M059J (cell line): ENCODE results near the gene SLC34A1. TPM values are rescaled to one million over a fixed set of nuclear protein-coding genes. Genes with fewer than 3 reads are reported as not detected.
"Not testable (repeated sequence)": the region's sequence is repeated elsewhere in the genome, so short reads cannot be mapped to it uniquely, and the experiment has no call there.

Source experiments
- DNase-seq: peaks from one replicate; pipeline ENCODE4 v3.0.0-alpha.2; 2012; ENCODE audit warnings: low read depth
- total RNA-seq: library from RNA; depleted of rRNA; stranded (reverse); fragments of >200 nt; shearing (Covaris generic); gene quantifications from 2 replicates; pipeline ENCODE4 v1.2.3, GENCODE V29; 2014

SLC34A1 gene
- total RNA-seq, 1 experiment from 2014 or later = 0.02 TPM

- DNase-seq = peak; percentile 47
Measured at GRCh38 chr5:177368869-177369644, 15.2 kb upstream of the SLC34A1 start.

- DNase-seq = no peak
Measured at GRCh38 chr5:177369645-177370440, 14.4 kb upstream of the SLC34A1 start.

GRCh38 chr5:177370488-177371119 lies 13.6 kb upstream of the SLC34A1 start:
- peak; percentile 79 for DNase-seq

- DNase-seq = no peak
Measured at GRCh38 chr5:177371120-177372033, 12.9 kb upstream of the SLC34A1 start.

- DNase-seq = no peak
Measured at GRCh38 chr5:177372034-177372896, 12.0 kb upstream of the SLC34A1 start.

DNA sequence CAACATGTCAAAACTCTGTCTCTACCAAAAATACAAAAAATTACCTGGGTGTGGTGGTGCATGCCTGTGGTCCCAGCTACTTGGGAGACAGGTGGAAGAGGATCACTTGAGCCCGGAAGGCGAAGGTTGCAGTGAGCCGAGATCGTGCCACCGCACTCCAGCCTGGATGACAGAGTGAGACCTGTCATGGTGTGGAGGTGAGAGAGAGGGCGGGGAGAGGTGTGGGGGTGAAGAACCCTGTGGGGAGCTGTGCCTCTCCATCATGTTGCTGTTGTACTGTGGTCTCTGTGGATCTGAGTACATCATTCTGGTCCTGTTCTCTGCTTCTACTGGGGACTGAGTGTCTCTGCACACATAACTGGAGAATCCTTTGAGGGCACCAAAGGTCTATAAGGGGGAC lies 11.3 kb upstream of the SLC34A1 start:
- DNase-seq = no peak

DNA sequence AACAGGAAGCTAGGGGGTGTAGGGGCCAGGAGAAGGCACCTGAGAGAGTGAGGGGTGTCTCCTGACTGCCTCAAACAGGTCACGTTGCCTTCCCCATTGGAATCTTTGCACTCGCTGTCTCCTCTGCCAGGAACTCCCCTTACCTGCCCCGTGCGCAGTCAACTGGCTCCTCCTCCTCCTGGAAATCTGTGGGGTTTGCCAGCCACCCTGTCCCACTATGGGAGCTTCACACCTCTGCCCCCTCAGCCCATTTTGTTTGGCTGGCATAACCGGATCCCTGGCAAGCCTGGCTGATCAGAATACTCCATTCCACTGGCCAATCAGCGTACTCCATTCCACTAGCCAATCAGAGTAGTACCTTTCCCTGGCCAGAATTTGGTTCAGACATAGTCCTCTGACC lies 10.4 kb upstream of the SLC34A1 start:
- no peak for DNase-seq

DNA sequence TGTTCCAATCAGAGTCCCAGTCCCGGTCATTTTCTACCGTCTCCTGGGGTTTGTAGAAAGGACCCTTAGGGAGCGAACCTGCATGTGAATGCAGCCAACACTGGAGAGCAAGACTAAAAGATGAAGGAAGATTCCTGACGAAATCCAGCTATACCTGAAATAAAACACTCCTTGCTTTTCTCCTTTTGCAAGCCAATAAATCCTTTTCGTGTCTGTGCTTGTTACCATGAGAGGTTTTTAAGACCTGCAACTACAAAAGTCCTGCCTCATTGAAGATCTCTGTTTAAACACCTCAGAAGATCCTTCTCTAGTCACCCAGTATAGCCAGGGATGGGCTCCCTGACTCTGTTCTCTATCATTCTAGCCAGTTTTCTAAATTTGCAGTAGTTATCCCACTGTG lies 10.0 kb upstream of the SLC34A1 start:
- no peak for DNase-seq

- not testable (repeated sequence) for DNase-seq
Measured at GRCh38 chr5:177375516-177375915, 8.7 kb upstream of the SLC34A1 start.

DNA sequence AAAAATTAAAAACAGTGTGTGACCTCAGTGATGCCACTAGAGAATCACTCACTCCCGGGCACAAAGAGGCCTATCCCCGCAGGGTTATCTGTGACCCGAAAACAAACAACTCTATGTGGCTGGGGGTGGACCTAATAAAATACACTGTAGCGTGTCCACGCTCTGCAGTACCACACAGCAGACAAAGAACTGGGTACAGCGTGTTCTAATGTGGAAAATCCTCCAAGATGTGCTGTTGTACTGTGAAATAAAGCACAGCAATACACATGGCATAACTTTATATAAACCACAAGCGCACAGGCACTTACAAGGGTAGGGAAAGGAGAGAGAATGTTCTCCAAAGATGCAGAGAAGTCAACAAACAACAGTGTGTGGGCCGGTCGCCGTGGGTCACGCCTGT lies 8.1 kb upstream of the SLC34A1 start:
- DNase-seq = no peak

GRCh38 chr5:177377851-177378776 lies 6.1 kb upstream of the SLC34A1 start:
- DNase-seq = no peak

- DNase-seq = peak; percentile 45
Measured at GRCh38 chr5:177378884-177379883, 5.0 kb upstream of the SLC34A1 start.

DNA sequence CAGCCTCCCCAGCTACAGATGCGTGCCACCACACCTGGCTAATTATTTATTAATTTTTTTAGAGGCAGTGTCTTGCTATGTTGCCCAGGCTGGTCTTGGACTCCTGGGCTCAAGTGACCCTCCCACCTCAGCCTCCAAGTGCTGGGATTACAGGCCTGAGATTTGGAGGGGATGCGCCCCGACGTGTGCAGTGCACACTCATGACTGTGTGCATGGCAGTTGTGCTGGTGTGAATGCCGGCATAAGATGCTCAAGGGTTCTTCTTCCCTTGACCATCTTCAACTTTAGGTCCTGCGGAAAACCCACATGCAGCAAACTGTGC lies 3.5 kb upstream of the SLC34A1 start:
- DNase-seq = no peak

GRCh38 chr5:177382423-177383029 lies 1.7 kb upstream of the SLC34A1 start:
- peak; percentile 20 for DNase-seq

DNA sequence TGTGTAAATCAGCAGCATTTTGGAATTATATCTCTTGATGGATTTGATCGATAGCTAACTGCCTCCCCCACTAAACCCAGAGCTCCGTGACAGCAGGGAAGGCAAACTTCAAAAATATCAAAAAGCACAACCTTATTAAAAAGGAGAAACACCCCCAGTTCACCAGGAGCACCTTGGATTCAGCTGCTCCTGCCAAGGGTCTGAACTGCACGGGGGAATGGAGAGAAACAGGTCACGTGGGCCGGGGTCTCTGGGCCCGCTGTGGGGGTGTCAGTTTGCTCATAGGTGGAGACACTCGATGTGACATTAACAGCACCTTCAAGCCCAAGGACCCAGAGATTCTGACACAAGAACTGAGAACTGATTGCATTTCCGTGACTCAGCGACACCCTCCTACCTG lies 1.1 kb upstream of the SLC34A1 start:
- no peak for DNase-seq

GRCh38 chr5:177385720-177386119 lies 1.5 kb downstream of the SLC34A1 start:
- no peak for DNase-seq

DNA sequence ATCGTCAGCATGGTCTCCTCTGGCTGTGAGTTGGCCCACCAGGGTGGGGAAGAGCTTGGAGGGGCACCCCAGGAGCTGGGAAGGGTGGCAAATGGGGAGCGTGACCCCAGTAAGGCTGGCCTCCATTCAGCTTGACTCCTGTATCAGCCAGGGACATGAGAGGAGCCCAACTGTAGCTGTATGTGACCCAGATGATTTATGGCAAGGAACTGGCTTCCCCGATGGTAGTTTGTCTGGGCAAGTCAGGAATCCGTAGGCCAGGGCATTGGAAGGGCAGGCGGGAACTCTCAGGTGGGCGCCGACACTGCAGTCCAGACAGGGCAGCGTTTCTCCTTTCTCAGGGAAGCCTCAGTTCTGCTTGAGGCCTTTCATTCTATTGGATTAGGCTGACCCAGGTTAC lies 2.3 kb downstream of the SLC34A1 start:
- no peak for DNase-seq

- DNase-seq = no peak
Measured at GRCh38 chr5:177387405-177387804, 3.2 kb downstream of the SLC34A1 start.
